ENCODE results near the gene ADD1.

Gene ADD1

GRCh38 chr4:2924765-2925301 lies 81.2 kb downstream of the ADD1 start:
- no peak for DNase-seq

GRCh38 chr4:2925496-2925895 lies 81.9 kb downstream of the ADD1 start:
- no peak for DNase-seq

GRCh38 chr4:2925931-2926860 lies 82.6 kb downstream of the ADD1 start:
- no peak for DNase-seq

GRCh38 chr4:2927016-2927695 lies 83.5 kb downstream of the ADD1 start:
- no peak for DNase-seq

- no peak for DNase-seq
These were observed 84.0 kb downstream of the ADD1 start for GRCh38 chr4:2927696-2928075.

GRCh38 chr4:2928242-2929176 lies 84.9 kb downstream of the ADD1 start:
- no peak for DNase-seq

GRCh38 chr4:2929469-2929868 lies 85.8 kb downstream of the ADD1 start:
- DNase-seq = no peak

- DNase-seq = no peak
These were observed 86.6 kb downstream of the ADD1 start for GRCh38 chr4:2930135-2930757.

GRCh38 chr4:2930758-2931511 lies 87.3 kb downstream of the ADD1 start:
- peak; percentile 37 for DNase-seq

- DNase-seq = no peak
These were observed 88.1 kb downstream of the ADD1 start for GRCh38 chr4:2931512-2932301.

GRCh38 chr4:2932321-2932950 lies 88.8 kb downstream of the ADD1 start:
- DNase-seq = no peak

GRCh38 chr4:2932951-2933565 lies 89.4 kb downstream of the ADD1 start:
- no peak for DNase-seq

- DNase-seq = no peak
These were observed 90.0 kb downstream of the ADD1 start for GRCh38 chr4:2933566-2934076.

GRCh38 chr4:2934077-2934812 lies 90.6 kb downstream of the ADD1 start:
- no peak for DNase-seq

GRCh38 chr4:2934813-2935761 lies 91.4 kb downstream of the ADD1 start:
- DNase-seq = peak; percentile 86

- no peak for DNase-seq
These were observed 92.4 kb downstream of the ADD1 start for GRCh38 chr4:2935762-2936743.

Measured in midbrain (tissue), 1 donor.